Measurements from ENCODE around the gene HCAR3. TPM values are rescaled to one million over a fixed set of nuclear protein-coding genes. Genes with fewer than 3 reads are reported as not detected.

Gene HCAR3
- total RNA-seq, 1 donor = not detected

DNA sequence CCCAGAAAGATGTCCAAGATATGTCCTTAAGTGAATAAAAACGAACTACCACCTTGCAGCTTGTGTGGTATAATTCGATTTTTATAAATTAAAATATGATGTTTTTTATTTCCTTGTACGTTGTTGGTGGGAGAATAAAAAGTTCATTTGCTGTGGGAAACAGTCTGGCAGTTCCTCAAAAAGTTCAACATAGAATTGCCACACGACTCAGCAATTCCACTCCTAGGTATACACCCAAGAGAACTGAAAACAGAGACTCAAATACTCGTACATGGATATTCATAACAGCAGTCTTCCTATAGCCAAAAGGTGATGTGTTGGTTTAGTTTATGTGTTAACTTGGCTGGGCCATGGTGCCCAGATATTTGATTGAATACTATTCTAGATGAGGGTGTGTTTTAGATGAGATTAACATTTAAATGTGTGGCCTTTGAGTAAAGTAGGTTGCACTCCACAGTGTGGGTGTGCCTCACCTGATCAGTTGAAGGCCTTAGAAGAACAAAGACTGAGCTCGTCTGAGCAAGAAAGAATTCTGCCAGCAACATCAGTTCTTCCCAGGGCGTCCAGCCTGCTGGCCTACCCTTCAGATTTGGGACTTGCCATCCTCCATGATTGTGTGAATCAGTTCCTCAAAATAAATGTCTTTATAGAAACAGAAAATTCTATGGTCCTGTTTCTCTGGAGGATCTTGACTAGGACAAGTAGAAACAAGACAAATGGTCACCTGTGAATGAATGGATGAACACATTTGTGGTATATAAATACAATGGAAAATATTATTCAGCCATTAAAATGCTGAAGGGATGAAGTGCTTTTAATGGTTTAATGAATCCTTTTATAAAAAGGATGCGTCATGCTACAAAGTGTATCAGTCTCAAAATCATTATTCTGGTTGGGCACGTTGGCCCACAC lies 30.9 kb upstream of the HCAR3 start:
- TF ChIP-seq, protein P1, sequence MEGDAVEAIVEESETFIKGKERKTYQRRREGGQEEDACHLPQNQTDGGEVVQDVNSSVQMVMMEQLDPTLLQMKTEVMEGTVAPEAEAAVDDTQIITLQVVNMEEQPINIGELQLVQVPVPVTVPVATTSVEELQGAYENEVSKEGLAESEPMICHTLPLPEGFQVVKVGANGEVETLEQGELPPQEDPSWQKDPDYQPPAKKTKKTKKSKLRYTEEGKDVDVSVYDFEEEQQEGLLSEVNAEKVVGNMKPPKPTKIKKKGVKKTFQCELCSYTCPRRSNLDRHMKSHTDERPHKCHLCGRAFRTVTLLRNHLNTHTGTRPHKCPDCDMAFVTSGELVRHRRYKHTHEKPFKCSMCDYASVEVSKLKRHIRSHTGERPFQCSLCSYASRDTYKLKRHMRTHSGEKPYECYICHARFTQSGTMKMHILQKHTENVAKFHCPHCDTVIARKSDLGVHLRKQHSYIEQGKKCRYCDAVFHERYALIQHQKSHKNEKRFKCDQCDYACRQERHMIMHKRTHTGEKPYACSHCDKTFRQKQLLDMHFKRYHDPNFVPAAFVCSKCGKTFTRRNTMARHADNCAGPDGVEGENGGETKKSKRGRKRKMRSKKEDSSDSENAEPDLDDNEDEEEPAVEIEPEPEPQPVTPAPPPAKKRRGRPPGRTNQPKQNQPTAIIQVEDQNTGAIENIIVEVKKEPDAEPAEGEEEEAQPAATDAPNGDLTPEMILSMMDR (IDR thresholded peaks at IDR 0.05; ENCODE audit: insufficient read depth, low read length) = no peak
- DNase-seq (ENCODE audit: low read depth) = no peak
- H3K4me3 ChIP-seq (ENCODE audit: low read depth, low read length) = no peak overlapping the region

DNA sequence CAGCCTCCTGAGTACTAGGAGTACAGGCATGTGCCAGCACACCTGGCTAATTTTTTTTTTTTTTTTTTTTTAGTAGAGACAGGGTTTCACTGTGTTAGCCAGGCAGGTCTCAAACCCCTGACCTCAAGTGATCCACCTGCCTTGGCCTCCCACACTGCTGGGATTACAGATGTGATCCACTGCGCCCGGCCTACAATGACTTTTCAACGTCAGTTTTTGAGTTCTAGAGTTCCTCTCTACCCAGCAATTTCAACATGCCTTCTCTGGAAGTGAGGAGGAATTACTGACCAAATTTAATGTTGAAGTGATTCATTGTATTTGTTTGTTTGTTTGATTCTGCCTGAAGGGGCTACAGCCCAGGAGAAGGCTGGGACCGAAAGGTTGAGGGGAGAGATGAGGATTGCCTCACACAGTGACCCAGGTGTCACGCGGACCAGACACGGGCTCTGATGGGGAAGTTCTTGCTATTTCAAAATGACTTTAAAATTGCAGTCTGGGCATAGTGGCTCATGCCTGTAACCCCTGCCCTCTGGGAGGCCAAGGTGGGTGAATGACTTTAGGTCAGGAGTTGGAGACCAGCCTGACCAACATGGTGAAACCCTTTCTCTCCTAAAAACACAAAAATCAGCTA lies 27.4 kb upstream of the HCAR3 start:
- DNase-seq (ENCODE audit: low read depth) = no peak
- no peak overlapping the region for H3K4me3 ChIP-seq (ENCODE audit: low read depth, low read length)
- TF ChIP-seq, protein P1 (IDR thresholded peaks at IDR 0.05; ENCODE audit: insufficient read depth, low read length) = no peak

DNA sequence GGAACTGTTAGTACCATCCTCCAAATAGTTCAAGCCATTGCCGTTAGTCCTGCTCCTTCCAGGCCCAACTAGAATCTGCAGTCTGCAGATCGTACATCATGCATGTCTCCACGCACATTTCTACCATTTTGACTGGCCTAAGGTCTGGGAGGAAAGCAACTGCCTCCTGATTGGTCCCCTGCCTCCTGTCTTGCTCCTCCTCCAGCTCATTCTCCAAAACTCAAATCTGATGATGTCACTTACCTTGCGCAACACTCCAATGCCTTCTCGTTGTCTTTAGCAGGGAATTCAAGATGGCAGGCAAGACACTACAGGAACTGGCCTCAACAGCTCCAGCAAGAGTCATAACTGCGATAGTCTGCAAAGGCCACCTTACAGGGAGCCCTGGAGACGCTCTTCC lies 23.7 kb upstream of the HCAR3 start:
- no peak for DNase-seq (ENCODE audit: low read depth)
- TF ChIP-seq, protein P1 (IDR thresholded peaks at IDR 0.05; ENCODE audit: insufficient read depth, low read length) = no peak

DNA sequence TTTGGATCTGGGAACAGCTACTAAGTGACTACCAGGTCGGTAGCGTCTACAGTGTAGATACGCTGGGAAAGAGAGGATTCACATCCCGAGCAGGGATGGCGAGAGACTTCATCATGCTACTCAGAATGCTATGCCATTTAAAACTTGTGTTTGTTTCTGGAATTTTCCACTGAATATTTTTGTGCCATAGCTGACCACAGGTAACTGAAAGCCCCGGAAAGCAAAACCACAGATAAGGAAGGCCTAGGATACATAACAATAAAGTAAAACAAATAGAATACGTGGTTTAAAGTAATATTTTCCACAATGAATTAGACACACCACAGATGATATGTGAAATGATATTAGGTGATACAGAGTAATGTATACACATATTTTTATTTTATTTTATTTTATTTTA lies 22.0 kb upstream of the HCAR3 start:
- no peak overlapping the region for H3K4me3 ChIP-seq (ENCODE audit: low read depth, low read length)
- TF ChIP-seq, protein P1 (IDR thresholded peaks at IDR 0.05; ENCODE audit: insufficient read depth, low read length) = no peak
- no peak for DNase-seq (ENCODE audit: low read depth)

More for the DNA sequence above, 23.7 kb upstream of the HCAR3 start:
- H3K4me3 ChIP-seq (ENCODE audit: low read depth, low read length) = no peak overlapping the region

DNA sequence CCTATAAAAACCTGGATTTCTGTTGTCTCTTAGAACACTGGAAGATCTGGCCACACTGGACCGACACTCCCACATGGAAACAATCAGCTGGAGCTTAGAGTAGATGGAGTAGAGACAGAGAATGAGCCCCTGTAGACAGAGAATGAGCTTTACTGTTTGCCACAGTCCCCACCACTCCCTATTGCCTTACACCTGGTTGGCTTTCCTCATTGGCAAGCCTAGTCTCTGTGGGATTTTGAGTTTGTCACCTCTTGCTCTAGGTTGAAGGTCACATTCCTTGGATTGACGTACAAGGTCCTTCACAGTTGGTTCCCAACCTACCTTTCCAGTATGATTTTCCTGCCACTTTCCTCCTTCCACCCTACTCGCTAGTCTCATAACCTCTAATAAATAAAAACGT lies 16.0 kb upstream of the HCAR3 start:
- H3K4me3 ChIP-seq (ENCODE audit: low read depth, low read length) = no peak overlapping the region
- DNase-seq (ENCODE audit: low read depth) = no peak
- TF ChIP-seq, protein P1 (IDR thresholded peaks at IDR 0.05; ENCODE audit: insufficient read depth, low read length) = no peak

DNA sequence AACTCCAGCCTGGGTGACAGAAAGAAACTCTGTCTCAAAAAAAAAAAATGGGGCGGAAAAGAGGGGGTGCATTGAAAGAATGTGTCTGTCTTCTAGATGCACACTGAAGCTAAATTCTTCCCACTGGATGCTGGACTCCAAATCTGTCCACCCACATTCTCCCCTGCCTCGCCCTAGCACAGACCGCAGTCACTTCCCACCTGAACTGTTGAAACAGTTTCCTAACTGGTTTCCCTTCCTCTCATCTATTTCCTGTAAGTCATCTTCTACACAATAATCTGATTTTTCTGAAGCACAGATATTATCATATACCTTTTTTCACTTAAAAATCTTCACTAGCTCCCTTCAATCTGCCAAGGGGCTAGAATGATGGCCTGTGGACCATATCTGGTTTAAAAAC lies 15.6 kb upstream of the HCAR3 start:
- H3K4me3 ChIP-seq (ENCODE audit: low read depth, low read length) = no peak overlapping the region
- TF ChIP-seq, protein P1 (IDR thresholded peaks at IDR 0.05; ENCODE audit: insufficient read depth, low read length) = no peak
- no peak for DNase-seq (ENCODE audit: low read depth)

Measured in fibroblast of the aortic adventitia (primary cell).